ENCODE data around the gene TMEM63B. TPM values are rescaled to one million over a fixed set of nuclear protein-coding genes. Genes with fewer than 3 reads are reported as not detected.

The TMEM63B gene
- total and polyA plus RNA-seq, 4 donors = 49.0 to 94.5 (median 88.3) TPM

- Histone ChIP-seq H3K4me3 (no peak overlapping the region), H3K27ac (ENCODE audit: low read depth in 1 of 2, low read length in 1 of 2) (peak overlapping the region in 1 of 2 donors; percentile 56), H3K9ac (ENCODE audit: insufficient read depth in 1 of 2, low read length in 2 of 2) (no peak overlapping the region), H3K27me3 (ENCODE audit: control insufficient read depth in 3 of 3, insufficient read depth in 3 of 3, low read length in 2 of 3) (no peaks in the 10 kb centered on the region), H3K4me1 (ENCODE audit: control insufficient read depth in 5 of 5, insufficient read depth in 5 of 5, low read length in 5 of 5) (peaks cover 0 to 3% (median 0%) of the 10 kb centered on the region in 5 donors), H3K36me3 (ENCODE audit: control insufficient read depth in 4 of 4, insufficient read depth in 4 of 4, low read length in 4 of 4) (no peaks in the 10 kb centered on the region), H3K9me3 (ENCODE audit: control insufficient read depth in 4 of 4, insufficient read depth in 3 of 4, low read length in 3 of 4) (no peaks in the 10 kb centered on the region)
- ATAC-seq (ENCODE audit: insufficient read depth, low FRiP score) (no peak), DNase-seq (no peak)
- WGBS, 2 donors = 86 to 90% methylated on average over 4 of the region's 4 CpGs
- TF ChIP-seq CTCF (IDR thresholded peaks at IDR 0.05; ENCODE audit: control extremely low read depth, extremely low read depth) = no peak
Measured at GRCh38 chr6:44202332-44202971, 75.1 kb downstream of the TMEM63B start.

DNA sequence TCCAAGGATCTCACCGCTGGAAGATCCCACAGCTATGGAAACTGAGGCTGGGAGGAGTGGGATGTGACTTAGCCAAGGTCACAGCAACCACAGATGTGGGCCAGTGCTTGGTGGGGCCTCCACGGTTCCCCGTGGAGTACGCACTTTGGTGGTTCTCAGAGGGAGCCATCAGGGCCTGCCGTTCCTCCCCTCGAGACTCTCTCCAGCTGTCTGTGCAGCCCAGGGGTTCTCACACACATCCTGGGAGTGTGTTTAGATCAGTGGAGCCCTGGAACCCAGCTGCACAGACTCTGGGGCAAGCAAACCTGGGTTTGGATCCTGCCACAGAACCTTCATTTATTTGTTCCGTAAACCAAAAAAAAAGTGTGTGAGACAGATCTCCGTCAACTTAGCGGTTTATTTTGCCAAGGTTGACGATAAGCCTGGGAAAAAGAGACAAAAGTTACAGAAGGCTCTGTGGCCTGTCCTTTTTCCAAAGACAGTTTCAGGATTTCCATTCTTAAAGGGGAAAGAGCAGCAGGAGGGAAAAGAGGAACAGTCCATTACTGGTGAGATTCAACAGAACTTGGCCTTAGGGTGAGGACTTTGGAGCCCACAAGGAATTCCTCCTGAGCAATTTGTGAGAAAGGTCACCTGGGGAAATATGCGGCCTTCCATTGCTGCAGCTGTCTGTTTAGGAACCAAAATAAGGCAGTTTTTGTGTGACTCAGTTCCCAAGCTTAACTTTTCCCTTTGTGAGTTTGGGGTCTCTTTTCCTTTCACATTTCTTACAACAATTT is 75.8 kb downstream of the TMEM63B start:
- H3K9ac ChIP-seq (ENCODE audit: insufficient read depth in 1 of 2, low read length in 2 of 2) = no peak overlapping the region
- no peak overlapping the region for H3K4me3 ChIP-seq
- peak overlapping the region in 1 of 2 donors; percentile 56 for H3K27ac ChIP-seq (ENCODE audit: low read depth in 1 of 2, low read length in 1 of 2)
- no peaks in the 10 kb centered on the region for H3K27me3 ChIP-seq (ENCODE audit: control insufficient read depth in 3 of 3, insufficient read depth in 3 of 3, low read length in 2 of 3)
- no peaks in the 10 kb centered on the region for H3K9me3 ChIP-seq (ENCODE audit: control insufficient read depth in 4 of 4, insufficient read depth in 3 of 4, low read length in 3 of 4)
- ATAC-seq (ENCODE audit: insufficient read depth, low FRiP score) (no peak), DNase-seq (no peak)
- WGBS, 2 donors = 91 to 93% methylated on average over 11 of the region's 11 CpGs
- TF ChIP-seq CTCF (IDR thresholded peaks at IDR 0.05; ENCODE audit: control extremely low read depth, extremely low read depth) = no peak
- H3K4me1 ChIP-seq (ENCODE audit: control insufficient read depth in 5 of 5, insufficient read depth in 5 of 5, low read length in 5 of 5) = peaks cover 0 to 3% (median 0%) of the 10 kb centered on the region in 5 donors
- no peaks in the 10 kb centered on the region for H3K36me3 ChIP-seq (ENCODE audit: control insufficient read depth in 4 of 4, insufficient read depth in 4 of 4, low read length in 4 of 4)

- no peaks in the 10 kb centered on the region for H3K36me3 ChIP-seq (ENCODE audit: control insufficient read depth in 4 of 4, insufficient read depth in 4 of 4, low read length in 4 of 4)
- H3K9me3 ChIP-seq (ENCODE audit: control insufficient read depth in 4 of 4, insufficient read depth in 3 of 4, low read length in 3 of 4) = no peaks in the 10 kb centered on the region
- H3K4me3 ChIP-seq = no peak overlapping the region
- no peak for DNase-seq
- no peak for ATAC-seq (ENCODE audit: insufficient read depth, low FRiP score)
- no peaks in the 10 kb centered on the region for H3K27me3 ChIP-seq (ENCODE audit: control insufficient read depth in 3 of 3, insufficient read depth in 3 of 3, low read length in 2 of 3)
- no peak overlapping the region for H3K9ac ChIP-seq (ENCODE audit: insufficient read depth in 1 of 2, low read length in 2 of 2)
- no peak for TF ChIP-seq CTCF (IDR thresholded peaks at IDR 0.05; ENCODE audit: control extremely low read depth, extremely low read depth)
- peaks cover 0 to 3% (median 0%) of the 10 kb centered on the region in 5 donors for H3K4me1 ChIP-seq (ENCODE audit: control insufficient read depth in 5 of 5, insufficient read depth in 5 of 5, low read length in 5 of 5)
- H3K27ac ChIP-seq (ENCODE audit: low read depth in 1 of 2, low read length in 1 of 2) = no peak overlapping the region
- WGBS, 2 donors = 88% methylated on average over 6 of the region's 6 CpGs
Measured at GRCh38 chr6:44203955-44204354, 76.6 kb downstream of the TMEM63B start.

Other genes with a start within 250 kb of the TMEM63B start
- gene MRPL14, start 102 bp upstream of the TMEM63B start, total RNA-seq = 10 to 100 TPM; 70.8 to 90.2 TPM
- 100 to 1,000 TPM; 112 to 219 TPM for gene MRPL14, start 102 bp upstream of the TMEM63B start, polyA plus RNA-seq
- gene CAPN11, start 31.3 kb downstream of the TMEM63B start, total RNA-seq = under 1 TPM in 1 of 2 donors, not detected in 1; 0.15 TPM
- gene CAPN11, start 31.3 kb downstream of the TMEM63B start, polyA plus RNA-seq = under 1 TPM; 0.07 to 0.30 TPM
- not detected for gene MYMX, start 89.4 kb downstream of the TMEM63B start, total RNA-seq
- under 1 TPM in 1 of 2 donors, not detected in 1; 0.21 TPM for gene MYMX, start 89.4 kb downstream of the TMEM63B start, polyA plus RNA-seq
- gene SLC29A1, start 96.0 kb downstream of the TMEM63B start, total RNA-seq = 10 to 100 TPM; 19.1 to 42.7 TPM
- gene SLC29A1, start 96.0 kb downstream of the TMEM63B start, polyA plus RNA-seq = 10 to 100 TPM; 20.3 to 32.5 TPM
- gene HSP90AB1, start 119.5 kb downstream of the TMEM63B start, total RNA-seq = 100 to 1,000 TPM; 458 to 700 TPM
- gene HSP90AB1, start 119.5 kb downstream of the TMEM63B start, polyA plus RNA-seq = 100 to 1,000 TPM; 289 to 560 TPM
- gene SLC35B2, start 130.0 kb downstream of the TMEM63B start, total RNA-seq = 10 to 100 TPM; 29.9 to 44.4 TPM
- gene SLC35B2, start 130.0 kb downstream of the TMEM63B start, polyA plus RNA-seq = 10 to 100 TPM; 15.0 to 39.9 TPM
- 10 to 100 TPM; 13.1 to 20.1 TPM for gene NFKBIE, start 138.0 kb downstream of the TMEM63B start, total RNA-seq
- gene NFKBIE, start 138.0 kb downstream of the TMEM63B start, polyA plus RNA-seq = 10 to 100 TPM; 20.7 to 40.6 TPM
- under 1 TPM; 0.11 to 0.21 TPM for gene TMEM151B, start 142.9 kb downstream of the TMEM63B start, total RNA-seq
- gene TMEM151B, start 142.9 kb downstream of the TMEM63B start, polyA plus RNA-seq = under 1 TPM; 0.02 to 0.04 TPM
- gene AARS2, start 185.8 kb downstream of the TMEM63B start, total RNA-seq = 10 to 100 TPM; 12.8 to 13.7 TPM
- 1 to 10 TPM; 4.8 to 6.0 TPM for gene AARS2, start 185.8 kb downstream of the TMEM63B start, polyA plus RNA-seq
- 1 to 10 TPM; 3.3 to 4.4 TPM for gene SPATS1, start 215.1 kb downstream of the TMEM63B start, total RNA-seq
- 1 to 10 TPM; 1.2 to 1.3 TPM for gene SPATS1, start 215.1 kb downstream of the TMEM63B start, polyA plus RNA-seq